GM12878 (cell line): Measurements from ENCODE around the gene TMC5.
A peak's percentile ranks its signal among the peaks of the same experiment; 100 is the strongest.

ENCODE experiments used
- ATF3 ChIP-seq: IDR thresholded peaks from 2 replicates; pipeline ENCODE4 v1.6.1; 2011; ENCODE audit warnings: low read depth, mild to moderate bottlenecking, low read length, moderate library complexity, borderline replicate concordance; ENCODE audit errors: extremely low read depth
- ESRRA ChIP-seq: IDR thresholded peaks from 2 replicates; pipeline ENCODE4 v1.6.1; 2012; ENCODE audit warnings: mild to moderate bottlenecking, low read length, improper control_type of control experiment
- FOXK2 ChIP-seq: fragments of 450-650 bp; IDR thresholded peaks from 2 replicates; pipeline ENCODE4 v1.6.1; 2017; ENCODE audit warnings: mild to moderate bottlenecking, moderate library complexity
- KDM1A ChIP-seq: fragments of 200-600 bp; sonication (generic); IDR thresholded peaks from 2 replicates; pipeline ENCODE4 v1.6.1; 2016; ENCODE audit warnings: borderline replicate concordance
- NBN ChIP-seq: fragments of 450-650 bp; IDR thresholded peaks from 2 replicates; pipeline ENCODE4 v1.6.1; 2016
- NRF1 ChIP-seq: conservative IDR thresholded peaks from 2 replicates; pipeline ENCODE4 v1.6.1; 2011; ENCODE audit warnings: mild to moderate bottlenecking, low read depth, low read length, improper control_type of control experiment
- PRDM15 ChIP-seq: fragments of 450-650 bp; formaldehyde crosslinking; IDR thresholded peaks from 2 replicates; pipeline ENCODE4 v1.4.0; 2020; ENCODE audit warnings: mild to moderate bottlenecking, moderate library complexity
- ZNF24 ChIP-seq: fragments of 450-650 bp; IDR thresholded peaks from 2 replicates; pipeline ENCODE4 v1.6.1; 2017; ENCODE audit warnings: antibody characterized with exemption, mild to moderate bottlenecking
- TF ChIP-seq, protein P1 (sequence below): IDR thresholded peaks from 2 replicates; pipeline ENCODE4 v1.6.1; 2012; ENCODE audit warnings: low read length, inconsistent platforms

DNA sequence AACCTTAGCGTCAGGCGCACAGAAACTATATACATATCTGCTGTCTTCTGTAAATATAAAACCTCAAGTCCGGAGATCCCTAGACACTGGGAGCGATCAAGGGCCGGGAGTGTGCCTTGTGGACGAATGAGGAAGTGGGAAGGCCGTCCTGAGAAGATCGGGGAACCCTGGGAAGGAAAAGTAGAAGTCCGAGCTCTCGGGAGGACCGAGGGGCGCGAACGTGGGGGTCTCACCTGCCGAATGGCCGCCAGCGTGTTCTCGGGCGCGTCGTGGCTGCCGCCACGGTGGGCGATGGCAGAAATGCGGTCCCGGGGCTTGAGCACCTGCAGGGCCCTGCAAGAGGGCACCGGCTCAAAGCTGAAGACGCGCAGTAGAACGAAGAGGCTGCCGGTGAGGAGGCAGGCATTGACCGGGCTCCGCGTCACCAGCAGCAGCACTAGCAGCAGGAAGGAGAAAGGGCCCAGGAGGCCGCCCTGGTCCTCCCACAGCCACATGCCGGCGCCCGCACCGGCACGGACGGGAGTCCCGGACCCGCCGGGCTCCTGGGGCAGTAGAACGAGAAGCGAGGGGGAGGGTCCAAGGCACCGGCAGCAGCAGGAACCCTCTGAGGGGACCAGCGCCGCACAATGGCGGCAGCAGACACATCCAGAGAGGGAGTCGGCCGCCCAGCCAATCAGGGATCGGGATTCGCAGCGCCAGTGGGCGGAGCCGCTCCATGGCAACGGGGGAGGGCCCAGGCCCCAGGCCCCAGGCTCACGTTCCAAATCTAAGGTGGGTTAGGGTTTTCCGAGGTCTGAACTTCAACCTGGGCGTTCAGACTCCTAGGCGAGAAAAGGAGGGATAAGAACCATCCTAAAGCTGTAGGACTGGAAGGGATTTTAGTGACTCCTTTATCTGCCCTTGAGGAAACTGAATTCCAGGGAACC is 104.1 kb downstream of the TMC5 start, which contains the start of gene GDE1:
- no peak for TF ChIP-seq ATF3
- TF ChIP-seq KDM1A: no peak
- no peak for TF ChIP-seq ESRRA
- TF ChIP-seq NRF1: no peak
- TF ChIP-seq ZNF24: no peak
- no peak for TF ChIP-seq FOXK2
- no peak for TF ChIP-seq PRDM15
- TF ChIP-seq, protein P1, sequence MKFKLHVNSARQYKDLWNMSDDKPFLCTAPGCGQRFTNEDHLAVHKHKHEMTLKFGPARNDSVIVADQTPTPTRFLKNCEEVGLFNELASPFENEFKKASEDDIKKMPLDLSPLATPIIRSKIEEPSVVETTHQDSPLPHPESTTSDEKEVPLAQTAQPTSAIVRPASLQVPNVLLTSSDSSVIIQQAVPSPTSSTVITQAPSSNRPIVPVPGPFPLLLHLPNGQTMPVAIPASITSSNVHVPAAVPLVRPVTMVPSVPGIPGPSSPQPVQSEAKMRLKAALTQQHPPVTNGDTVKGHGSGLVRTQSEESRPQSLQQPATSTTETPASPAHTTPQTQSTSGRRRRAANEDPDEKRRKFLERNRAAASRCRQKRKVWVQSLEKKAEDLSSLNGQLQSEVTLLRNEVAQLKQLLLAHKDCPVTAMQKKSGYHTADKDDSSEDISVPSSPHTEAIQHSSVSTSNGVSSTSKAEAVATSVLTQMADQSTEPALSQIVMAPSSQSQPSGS: no peak
- TF ChIP-seq NBN: 0 out of 2 replicates have a peak, but pooled peaks have one; percentile 16
